ENCODE data around the gene TOMM40L. TPM values are rescaled to one million over a fixed set of nuclear protein-coding genes. Genes with fewer than 3 reads are reported as not detected.

TOMM40L gene
- total and polyA plus RNA-seq, 12 donors, result 7.0 to 18.4 (median 11.9) TPM

GRCh38 chr1:161217831-161218230 is 8.0 kb upstream of the TOMM40L start:
- peak overlapping the region in 4 of 5 donors; percentile 27 to 88 (median 53) for H3K27ac ChIP-seq
- 58 to 80% (median 73%) methylated on average over 6 of the region's 6 CpGs for WGBS, 4 donors
- peaks cover 0 to 22% of the 10 kb centered on the region in 2 donors for H3K36me3 ChIP-seq (replicated peaks in 1 of 2)
- DNase-seq, result peak in 1 of 7 donors; percentile 7
- no peaks in the 10 kb centered on the region for H3K9me3 ChIP-seq (replicated peaks in 1 of 3)
- peak overlapping the region in 1 of 4 donors; percentile 15 for H3K4me3 ChIP-seq
- intact Hi-C loops (cut with DNase I), result no loop called here
- TF ChIP-seq CTCF (IDR thresholded peaks at IDR 0.05), result no peak
- no peak for TF ChIP-seq POLR2A (IDR thresholded peaks at IDR 0.05)
- H3K27me3 ChIP-seq, result no peaks in the 10 kb centered on the region
- peaks cover 0 to 8% of the 10 kb centered on the region in 2 donors for H3K4me1 ChIP-seq (replicated peaks in 1 of 2)

- Histone ChIP-seq H3K27me3 (no peaks in the 10 kb centered on the region), H3K36me3 (replicated peaks in 1 of 2) (peaks cover 0 to 15% of the 10 kb centered on the region in 2 donors), H3K9me3 (replicated peaks in 1 of 3) (no peaks in the 10 kb centered on the region), H3K4me1 (replicated peaks in 1 of 2) (peaks cover 0 to 8% of the 10 kb centered on the region in 2 donors), H3K27ac (peak overlapping the region in 1 of 5 donors; percentile 77), H3K4me3 (peak overlapping the region in 1 of 4 donors; percentile 15)
- WGBS, 4 donors, result 70 to 80% (median 76%) methylated on average over 7 to 8 of the region's 8 CpGs
- intact Hi-C loops (cut with DNase I), result no loop called here
- TF ChIP-seq CTCF (IDR thresholded peaks at IDR 0.05), result no peak
- peak in 1 of 7 donors; percentile 9 for DNase-seq
These were observed 7.4 kb upstream of the TOMM40L start for GRCh38 chr1:161218301-161219077.

GRCh38 chr1:161219078-161219892 is 6.6 kb upstream of the TOMM40L start:
- 81 to 90% (median 87%) methylated on average over 5 of the region's 5 CpGs for WGBS, 4 donors
- DNase-seq, result peak in 1 of 7 donors; percentile 3
- peaks cover 0 to 8% of the 10 kb centered on the region in 2 donors for H3K4me1 ChIP-seq (replicated peaks in 1 of 2)
- no peaks in the 10 kb centered on the region for H3K27me3 ChIP-seq
- no peaks in the 10 kb centered on the region for H3K9me3 ChIP-seq (replicated peaks in 1 of 3)
- H3K4me3 ChIP-seq, result no peak overlapping the region
- peaks cover 0 to 8% of the 10 kb centered on the region in 2 donors for H3K36me3 ChIP-seq (replicated peaks in 1 of 2)
- no peak for TF ChIP-seq CTCF (IDR thresholded peaks at IDR 0.05)
- no peak for TF ChIP-seq POLR2A (IDR thresholded peaks at IDR 0.05)
- intact Hi-C loops (cut with DNase I), result no loop called here
- H3K27ac ChIP-seq, result no peak overlapping the region

- WGBS, 4 donors, result 44 to 63% (median 55%) methylated on average over 5 of the region's 5 CpGs
- TF ChIP-seq POLR2A (IDR thresholded peaks at IDR 0.05), result no peak
- TF ChIP-seq CTCF (IDR thresholded peaks at IDR 0.05), result no peak
- Histone ChIP-seq H3K4me3 (no peak overlapping the region), H3K36me3 (replicated peaks in 1 of 2) (peaks cover 0 to under 1% of the 10 kb centered on the region in 2 donors), H3K9me3 (replicated peaks in 1 of 3) (no peaks in the 10 kb centered on the region), H3K27ac (no peak overlapping the region), H3K27me3 (no peaks in the 10 kb centered on the region), H3K4me1 (replicated peaks in 1 of 2) (peaks cover 0 to 9% of the 10 kb centered on the region in 2 donors)
- peak in 1 of 7 donors; percentile 4 for DNase-seq
- intact Hi-C loops (cut with DNase I), result loop anchor here in 1 of 2 donors (10.0 kb wide), 2 partner anchors 75 to 155 kb away; no protein-coding TSS in a partner anchor
These were observed 5.9 kb upstream of the TOMM40L start for GRCh38 chr1:161220002-161220401.

Measured in adrenal gland (tissue), 12 donors.